Hepatocyte (in vitro differentiated cells): ENCODE measurements around the gene GPR161.

ENCODE experiments used
- CTCF ChIP-seq: fragments of 200-600 bp; sonication (generic); IDR thresholded peaks from 2 replicates; pipeline ENCODE4 v1.5.1; 2016; ENCODE audit warnings: antibody characterized with exemption, mild to moderate bottlenecking; ENCODE audit not compliant: poor library complexity
- EZH2 ChIP-seq: fragments of 200-600 bp; sonication (generic); IDR thresholded peaks from 2 replicates; pipeline ENCODE4 v1.6.1; 2016; ENCODE audit warnings: antibody characterized with exemption, mild to moderate bottlenecking, borderline replicate concordance

GRCh38 chr1:168164771-168165170 lies 28.0 kb upstream of the GPR161 start:
- TF ChIP-seq EZH2: no peak
- no peak for TF ChIP-seq CTCF
